AG08395 (cell line): ENCODE measurements around the gene ZMYM2.
A peak's percentile ranks its signal among the peaks of the same experiment; 100 is the strongest.
"Not testable (repeated sequence)": the region's sequence is repeated elsewhere in the genome, so short reads cannot be mapped to it uniquely, and the experiment has no call there.

ENCODE experiments used
- DNase-seq: peaks from one replicate; pipeline ENCODE4 v3.0.0; 2012; ENCODE audit warnings: mixed read lengths, low spot score

ZMYM2 gene

DNA sequence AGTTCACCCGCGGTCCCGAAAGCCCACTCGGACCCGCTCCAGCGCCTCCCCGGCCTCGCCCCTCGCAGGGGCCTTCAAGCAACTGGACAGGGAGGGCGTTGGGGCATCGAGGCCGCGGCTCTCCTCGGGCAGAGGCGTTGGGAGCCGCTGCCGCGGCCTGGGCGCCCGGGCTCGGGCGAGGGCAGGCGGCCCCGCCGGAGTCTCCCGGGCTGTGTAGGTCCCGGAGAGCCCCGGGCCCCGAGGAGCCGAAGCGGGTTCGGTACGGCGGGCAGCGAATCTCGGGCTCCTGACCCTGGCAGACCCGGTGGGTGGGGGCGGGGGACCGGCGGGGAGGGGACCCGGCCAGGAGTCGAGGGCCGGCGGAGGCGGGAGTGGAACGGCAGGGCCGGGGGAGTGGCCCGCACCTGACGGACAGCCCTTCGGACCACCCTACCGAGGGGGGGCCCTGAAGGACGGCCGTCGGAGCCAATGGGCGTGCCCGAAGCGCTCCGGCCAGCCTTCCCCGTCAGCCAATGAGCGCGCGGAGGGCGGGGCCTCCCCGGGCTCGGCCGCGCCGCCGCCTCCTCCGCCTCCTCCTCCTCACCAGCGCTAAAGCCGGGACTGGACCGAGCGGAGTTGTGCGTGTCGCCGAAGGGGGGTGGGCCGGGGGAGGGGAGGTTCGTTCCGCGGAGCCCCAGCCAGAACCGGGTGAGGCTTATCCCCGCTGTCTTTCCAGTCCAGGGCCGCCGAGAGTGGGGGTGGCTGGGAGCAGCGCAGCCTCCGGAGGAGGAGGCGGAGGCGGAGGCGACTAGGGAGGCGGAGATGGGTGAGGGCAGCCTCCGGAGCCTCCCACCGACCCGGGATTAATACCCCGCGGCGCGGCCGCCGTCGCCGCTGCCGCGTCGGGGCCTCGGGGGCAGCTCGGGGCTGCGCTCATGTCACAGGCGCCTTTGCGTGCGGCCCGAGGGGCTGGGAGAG lies at the start of gene ZMYM2:
TSS of gene ZMYM2 (plus strand) at position 573 of the 957 bp plus-strand sequence. CDS start 34,346 bp downstream, outside the sequence.
- DNase-seq: peak; percentile 100

DNA sequence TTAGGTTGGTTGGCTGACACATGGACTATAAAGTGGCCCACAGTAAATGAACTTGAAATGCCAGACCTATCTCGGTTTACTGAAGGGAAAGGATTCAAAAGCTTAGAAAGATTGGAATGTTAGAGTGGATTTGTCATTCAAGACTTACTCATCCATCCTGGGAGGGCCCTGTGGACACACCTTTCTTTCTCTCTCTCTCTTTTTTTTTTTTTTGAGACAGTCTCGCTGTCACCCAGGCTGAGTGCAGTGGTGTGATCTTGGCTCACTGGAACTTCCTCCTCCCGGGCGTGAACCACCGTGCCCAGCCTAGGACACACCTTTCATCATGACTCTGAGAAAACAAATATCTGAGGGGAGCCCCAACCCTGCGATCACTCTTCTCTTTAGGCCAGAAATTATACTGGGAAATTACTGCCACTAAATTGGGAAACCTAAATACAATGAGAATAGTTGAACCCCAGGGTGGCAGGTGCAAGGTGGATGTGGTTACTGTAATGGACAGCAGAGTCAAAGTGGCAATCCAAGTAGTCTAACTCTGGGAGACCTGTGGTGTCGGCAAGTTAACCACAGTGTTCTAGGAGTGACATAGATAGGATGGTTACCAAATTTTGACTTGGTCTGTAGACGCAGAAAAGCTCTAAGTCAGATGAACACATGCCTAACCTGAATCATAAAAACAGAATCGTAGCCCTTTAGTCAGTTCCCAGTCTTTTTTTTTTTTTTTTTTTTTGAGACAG lies 48.0 kb upstream of the ZMYM2 start:
- peak; percentile 22 for DNase-seq

DNA sequence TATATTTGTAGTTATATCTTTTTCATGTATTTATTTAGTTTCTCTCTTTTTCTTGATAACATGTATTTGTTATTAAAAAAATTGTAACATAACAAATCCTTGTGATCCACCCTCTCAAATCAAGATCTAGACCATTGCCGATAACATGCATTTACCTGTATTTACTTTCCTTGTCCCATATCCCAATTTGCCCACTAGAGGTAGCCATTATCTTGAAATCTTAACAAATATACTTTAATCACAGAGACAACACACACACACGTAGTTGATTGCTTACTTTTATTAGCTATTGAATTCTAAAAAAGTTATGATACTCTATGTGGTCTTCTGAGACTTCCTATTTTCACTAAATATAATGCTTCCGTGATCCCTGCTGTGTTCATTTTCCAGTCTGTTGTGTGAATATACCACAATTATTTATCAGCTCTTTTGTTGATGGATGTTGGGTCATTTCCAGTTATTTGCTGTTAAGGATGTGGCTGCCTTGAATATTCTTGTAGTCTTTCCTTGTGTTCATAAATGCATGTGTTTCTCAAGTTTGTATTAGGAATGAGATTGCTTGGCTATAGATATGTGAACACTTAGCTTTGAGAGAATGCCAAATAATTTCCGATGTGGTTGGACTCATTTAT lies 31.3 kb upstream of the ZMYM2 start:
- DNase-seq: peak; percentile 18

DNA sequence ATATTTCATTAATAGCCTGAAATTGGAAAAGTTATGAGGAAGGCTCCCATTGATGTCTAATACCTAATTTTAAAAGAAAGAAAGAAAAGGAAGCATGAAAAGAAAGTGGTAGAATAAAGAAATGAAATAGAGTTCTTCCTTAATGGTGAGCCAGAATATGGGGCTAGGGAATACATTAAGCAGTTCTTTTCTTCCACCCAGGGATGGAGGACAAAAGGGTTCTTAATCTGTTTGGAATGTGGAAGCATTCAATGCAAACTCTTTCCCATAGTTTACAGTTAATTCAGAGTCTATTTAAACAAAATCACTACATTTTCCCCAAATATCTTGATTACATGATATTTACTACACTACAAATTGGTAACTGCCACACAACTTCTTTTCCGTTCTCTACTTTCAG lies 18.4 kb upstream of the ZMYM2 start:
- DNase-seq: no peak

DNA sequence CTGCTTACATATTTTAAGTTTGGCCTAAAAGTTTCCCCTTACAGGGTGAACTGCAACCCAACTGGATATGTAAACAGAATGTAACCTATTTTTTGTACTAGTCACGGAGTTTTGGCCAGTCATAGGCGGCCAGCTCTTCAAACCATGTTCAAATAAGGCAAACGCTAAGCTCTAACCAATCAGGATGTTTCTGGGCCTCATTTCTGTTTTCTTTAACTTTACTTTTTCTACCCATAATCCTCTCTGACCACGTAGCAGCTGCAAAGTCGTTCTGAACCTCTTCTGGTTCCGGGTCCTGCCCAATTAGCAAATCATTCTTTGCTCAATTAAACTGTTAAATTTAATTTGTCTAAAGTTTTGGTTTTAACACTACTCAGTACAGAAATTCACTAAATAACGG lies 8.2 kb upstream of the ZMYM2 start:
- DNase-seq: no peak

DNA sequence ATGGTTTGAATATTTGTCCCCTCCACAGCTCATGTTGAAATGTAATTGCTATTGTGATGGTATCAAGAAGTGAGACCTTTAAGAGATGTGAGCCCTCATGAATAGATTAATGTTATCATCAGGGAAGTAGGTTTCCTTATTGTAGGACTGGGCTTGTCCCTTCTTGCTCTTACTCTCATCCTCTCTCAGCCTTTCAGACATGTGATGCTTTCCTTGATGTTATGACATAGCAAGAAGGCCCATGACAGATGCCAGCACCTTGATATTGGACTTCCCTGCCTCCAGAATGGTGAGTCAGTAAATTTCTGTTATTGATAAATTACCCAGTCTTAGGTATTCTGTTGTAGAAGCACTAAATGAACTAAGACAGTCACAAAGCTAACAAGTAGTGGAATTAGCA lies 5.7 kb upstream of the ZMYM2 start:
- no peak for DNase-seq

DNA sequence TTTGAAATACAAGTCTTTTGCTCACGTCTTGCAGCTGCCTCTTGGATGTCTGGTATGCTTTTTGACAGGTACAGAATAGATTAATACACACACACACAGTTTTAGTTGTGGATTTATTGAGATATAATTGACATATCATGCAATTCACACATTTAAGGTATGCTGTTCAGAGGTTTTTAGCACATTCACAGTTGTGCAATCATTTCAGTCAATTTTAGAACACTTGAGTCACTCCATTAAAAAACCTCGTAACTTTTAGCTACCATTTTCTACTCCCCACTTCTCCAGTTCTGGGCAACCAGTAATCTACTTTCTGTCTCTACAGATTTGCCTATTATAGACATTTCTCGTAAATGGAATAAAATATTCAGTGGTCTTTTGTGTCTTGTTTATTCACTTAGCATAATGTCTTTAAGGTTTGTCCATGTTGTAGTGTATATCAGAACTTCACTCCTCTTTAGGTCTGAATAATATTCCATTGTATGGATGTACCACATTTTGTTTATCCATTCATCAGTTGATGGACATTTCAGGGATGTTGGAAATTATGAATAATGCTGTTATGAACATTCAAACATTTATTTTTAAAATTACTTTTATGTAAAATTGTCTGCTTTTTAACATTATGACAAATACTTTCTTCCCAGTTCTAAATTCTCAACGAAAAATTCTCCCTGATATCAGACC lies 2.5 kb upstream of the ZMYM2 start:
- no peak for DNase-seq

DNA sequence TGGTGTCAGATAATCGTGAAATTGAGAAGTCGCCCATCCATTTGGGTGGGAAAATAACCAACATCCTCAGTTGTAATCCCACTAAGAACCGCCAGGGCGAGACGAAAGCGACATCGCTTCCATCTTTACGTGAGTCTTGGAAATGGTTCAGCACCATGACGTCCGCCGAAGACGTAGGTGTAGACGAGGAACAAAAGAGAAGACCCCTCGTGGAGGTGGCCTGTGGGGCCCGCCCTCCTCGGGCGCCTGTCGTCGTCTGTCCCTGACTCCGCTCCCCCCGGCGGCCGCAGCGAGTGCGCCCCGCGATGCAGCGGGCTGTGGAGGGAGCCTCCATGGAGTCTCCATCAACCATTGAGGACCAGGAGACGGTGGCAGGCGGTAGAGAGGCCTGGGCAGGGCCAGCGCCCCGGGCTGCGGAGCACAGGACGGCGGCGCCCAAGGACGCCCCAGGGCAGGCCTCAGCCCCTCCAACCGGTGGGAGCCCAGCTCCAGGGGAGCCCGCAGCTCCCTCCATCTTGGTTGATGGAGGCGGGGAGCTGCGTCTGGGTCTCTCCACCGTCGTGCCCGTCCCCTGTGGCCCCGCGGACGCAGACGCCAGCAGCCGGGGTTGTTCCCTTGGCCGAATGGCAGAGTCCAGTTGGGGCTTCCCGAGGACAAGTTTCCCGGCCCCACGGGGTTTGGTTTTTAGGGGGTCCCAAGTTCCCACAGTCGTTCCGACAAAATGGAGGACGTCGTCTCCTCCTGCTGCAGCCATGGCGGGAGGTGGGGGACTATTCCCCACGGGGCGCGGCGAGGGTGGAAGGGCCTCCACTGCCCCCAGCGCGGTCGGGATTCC lies 990 bp upstream of the ZMYM2 start:
- DNase-seq: peak; percentile 39

DNA sequence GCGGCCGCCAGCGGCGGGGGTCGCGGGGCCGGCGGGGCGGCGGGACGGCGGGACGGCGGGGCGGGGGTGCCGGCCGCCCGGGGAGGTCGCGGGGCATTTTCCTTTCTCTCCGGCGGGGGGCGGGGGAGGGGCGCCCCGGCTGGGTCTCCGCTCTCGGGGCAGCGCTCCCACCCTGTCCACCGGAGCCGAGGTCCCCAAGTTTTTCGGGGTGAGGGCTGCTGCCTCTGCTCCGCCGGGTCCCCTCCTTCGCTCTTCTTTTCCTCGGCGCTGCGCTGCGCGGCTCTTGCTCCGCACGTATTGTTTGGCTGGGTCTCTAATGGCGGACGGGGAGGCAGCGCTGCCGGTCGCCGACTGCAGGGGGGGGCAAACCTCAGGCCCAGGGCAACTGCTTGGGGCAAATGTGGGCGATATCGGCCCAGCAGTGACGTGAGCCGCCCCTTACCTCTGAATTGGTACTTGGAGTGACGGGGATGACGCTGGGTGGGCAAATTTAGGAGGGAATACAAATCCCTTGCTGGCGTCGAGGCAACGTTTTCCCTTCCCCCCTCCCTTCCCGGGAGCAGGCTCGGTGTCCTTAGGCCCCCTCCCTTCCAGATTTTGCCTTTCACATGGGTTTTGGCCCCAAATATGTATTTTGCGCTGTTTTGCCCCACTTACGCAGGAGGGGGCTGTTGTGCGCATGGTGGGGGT lies 759 bp downstream of the ZMYM2 start:
- peak; percentile 42 for DNase-seq

DNA sequence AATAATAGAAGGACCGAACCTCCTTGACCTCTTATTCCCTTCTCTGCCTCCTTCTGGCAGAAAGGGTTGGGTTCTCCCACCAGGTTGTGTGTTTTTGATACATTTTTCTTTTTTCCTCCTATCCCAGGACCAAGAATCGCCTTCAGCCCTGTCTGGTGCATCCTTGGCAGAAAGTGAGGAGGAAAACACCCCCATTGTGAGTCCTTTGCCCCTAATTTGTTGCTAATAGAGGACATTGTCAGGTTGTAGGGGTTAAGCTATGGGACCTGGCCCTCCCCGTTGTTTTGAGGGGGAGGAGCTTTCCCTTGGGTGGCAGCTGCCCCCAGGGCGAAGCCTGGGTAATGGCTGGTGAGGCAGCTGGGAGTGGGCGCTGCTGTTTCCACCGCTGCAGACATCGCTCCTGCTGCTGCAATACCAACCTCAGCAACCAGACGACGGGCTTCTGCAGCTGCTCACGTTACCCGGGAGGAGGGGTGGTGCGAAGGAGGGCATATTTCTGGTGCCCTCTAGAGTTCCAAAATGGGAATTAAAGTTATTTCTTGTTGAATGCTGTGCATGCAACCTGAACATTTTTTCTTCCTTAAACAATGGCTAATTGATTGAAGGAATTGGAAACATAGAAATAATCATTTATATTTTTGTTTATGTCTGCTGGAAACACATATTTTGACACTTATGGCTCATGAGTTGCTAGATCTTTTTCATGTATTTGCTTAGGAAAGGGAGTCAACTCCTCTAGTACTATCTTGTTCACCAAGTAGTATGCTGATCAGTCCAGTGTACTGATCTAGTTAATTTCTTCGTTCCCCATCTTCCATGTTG lies 1.5 kb downstream of the ZMYM2 start:
- peak; percentile 84 for DNase-seq

DNA sequence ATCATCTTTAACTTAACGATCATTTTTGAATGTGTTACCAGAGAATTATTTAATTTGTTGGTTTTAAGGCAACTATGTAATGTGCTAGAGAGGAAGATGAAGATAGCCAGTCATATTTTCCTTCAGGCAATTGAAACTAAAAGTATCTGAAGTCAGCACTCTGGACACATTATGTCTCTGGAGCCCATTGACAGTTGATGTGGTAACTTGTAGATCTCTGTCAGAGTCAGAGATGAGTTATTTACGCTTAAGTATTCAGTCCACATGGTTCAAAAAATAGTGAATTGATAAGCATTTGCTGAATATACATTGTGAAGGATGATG lies 2.1 kb downstream of the ZMYM2 start:
- no peak for DNase-seq

DNA sequence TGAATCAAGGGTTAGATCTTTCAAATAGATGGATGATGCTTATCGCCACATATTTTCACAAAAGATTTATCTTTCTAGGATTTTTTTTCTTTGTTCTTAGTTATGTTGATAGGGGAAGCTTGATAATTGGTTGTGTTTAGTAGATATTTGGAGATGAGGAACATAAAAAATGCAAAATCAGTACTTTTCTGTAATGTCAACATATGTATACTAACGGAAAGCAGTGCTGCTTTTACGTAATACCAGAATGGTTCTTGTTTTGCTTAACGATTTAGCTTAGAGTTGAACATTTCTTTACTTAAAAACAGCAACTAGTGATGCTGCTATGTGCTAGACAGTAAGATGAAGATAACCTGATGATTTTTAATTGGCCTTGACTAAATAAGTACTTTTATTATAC lies 3.0 kb downstream of the ZMYM2 start:
- no peak for DNase-seq

DNA sequence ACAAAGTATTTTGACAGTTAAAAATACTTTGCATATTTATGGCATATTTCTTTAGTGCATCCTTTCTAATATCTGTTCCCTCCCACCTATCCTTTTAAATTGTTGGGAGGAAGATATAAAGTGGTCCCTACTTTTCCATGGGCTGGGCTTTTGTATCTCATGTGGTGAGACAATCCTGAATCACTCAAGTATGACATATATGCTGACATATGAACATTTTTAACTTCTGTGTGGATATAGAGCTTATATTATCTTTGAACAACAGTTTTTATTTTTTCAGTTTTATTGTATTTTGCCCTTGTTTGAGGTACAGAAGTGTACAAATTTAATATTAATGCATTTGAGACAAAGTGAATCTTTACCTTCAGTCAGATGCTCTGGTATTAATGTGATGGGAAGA lies 3.4 kb downstream of the ZMYM2 start:
- no peak for DNase-seq

DNA sequence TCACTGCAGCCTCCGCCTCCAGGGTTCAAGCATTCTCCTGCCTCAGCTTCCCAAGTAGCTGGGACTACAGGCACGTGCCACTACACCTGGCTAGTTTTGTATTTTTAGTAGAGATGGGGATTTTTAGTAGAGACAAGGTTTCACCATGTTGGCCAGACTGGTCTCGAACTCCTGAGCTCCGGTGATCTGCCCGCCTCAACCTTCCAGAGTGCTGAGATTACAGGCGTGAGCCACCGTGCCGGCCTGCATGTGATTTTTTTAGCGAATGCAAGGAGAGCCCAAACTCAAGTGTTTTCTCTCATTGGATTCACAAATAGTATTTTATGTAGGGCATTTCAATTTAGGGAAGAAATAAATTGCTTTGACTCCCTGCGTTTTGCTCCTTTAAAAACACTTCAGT lies 4.4 kb downstream of the ZMYM2 start:
- DNase-seq: no peak

DNA sequence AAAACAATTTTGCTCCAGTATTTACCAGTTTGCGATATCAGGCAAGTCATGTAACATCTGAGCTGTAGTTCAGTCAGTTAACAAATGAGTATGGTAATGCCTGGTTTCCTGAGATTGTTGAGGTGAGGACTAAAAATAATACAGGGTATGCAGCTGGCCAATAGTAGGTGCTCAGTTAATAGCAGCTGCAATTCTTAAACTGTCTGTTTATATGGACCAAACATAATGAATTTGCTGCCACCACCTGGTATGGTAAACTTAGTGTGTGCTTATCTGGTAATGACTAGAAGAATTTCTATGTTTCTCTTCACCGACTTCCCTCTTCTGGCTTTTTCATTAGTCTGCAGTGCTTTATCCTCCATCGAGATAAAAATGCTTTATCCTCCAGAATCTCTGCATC lies 9.1 kb downstream of the ZMYM2 start:
- DNase-seq: no peak

DNA sequence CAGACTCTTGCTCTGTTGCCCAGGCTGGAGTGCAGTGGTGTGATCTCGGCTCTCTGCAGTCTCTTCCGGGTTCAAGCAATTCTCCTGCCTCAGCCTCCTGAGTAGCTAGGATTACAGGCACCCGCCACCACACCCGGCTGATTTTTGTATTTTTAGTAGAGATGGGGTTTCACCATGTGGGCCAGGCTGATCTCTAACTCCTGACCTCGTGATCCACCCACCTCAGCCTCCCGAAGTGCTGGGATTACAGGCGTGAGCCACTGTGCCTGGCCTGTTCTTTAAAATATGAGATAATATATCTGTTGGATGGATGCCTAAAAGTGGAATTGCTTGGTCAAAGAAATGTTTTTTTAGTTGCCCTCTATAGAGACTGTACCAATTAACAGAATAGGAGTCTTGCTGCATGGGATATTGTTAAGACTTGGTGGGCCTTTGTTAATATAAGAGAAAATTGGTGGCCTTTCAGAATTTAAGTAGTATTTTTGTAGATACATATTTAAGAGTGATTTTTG lies 16.0 kb downstream of the ZMYM2 start:
- not testable (repeated sequence) for DNase-seq

DNA sequence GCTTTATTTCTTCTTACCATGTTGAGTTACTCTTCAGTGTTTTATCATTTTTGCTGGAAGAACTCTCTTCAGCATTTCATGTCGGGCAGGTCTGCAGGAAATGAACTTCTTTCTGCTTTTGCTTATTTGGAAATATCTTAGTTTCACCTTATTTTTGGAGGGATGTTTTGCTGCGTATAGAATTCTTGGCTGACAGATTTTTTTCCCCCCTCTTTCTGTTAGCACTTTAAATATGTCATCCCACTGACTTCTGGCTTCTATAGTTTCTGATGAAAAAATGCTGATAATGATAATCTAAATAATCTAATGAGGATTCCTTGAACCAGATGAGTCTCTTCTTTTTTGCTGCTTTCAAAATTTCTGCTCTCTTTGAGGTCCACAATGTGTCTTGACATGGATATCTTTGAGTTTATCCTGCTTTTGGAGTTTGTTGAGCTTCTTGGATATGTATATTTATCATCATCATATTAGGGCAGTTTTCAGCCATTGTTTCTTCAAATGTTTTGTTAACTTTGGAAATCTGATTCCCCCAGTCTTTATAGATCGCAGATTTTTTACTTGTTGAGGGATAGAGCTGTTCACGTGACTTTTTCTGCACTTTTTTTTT lies 20.4 kb downstream of the ZMYM2 start:
- DNase-seq: no peak

DNA sequence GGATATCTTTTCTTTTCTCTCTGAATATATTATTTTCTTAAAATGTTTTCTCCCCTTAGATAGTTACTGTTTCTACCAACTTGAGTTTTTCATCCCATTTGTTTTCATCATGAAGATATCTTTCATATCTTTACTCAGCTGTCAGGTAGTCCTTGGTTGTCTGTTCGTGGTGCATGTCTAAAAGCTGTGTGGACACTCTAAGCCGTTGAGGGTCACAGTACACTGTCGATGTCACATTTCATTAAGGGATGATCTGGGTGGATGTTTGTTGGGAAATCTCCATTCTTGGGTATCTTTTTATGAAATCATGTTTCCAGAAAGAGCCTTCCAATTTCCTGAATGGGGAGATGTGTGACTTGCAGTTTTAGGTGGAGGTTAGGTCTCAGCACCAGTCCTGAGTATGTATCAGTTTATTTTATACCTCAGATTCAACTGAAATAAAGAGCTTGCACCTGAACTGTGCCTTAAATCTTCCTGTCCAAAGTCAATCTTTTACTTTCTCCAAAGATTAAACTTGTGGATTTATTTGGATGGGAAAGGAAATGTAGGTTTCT lies 23.2 kb downstream of the ZMYM2 start:
- no peak for DNase-seq
